ENCODE results near the gene CREBBP. TPM values are rescaled to one million over a fixed set of nuclear protein-coding genes. Genes with fewer than 3 reads are reported as not detected.

CREBBP gene
- total RNA-seq, 4 donors from 2014 or later = 76.3 to 152 (median 105) TPM

- Histone ChIP-seq H3K9me3 (no peaks in the 10 kb centered on the region), H3K4me1 (peaks cover 93% of the 10 kb centered on the region), H3K4me3 (no peak overlapping the region)
These were observed 6.9 kb downstream of the CREBBP start for GRCh38 chr16:3873482-3874173.

DNA sequence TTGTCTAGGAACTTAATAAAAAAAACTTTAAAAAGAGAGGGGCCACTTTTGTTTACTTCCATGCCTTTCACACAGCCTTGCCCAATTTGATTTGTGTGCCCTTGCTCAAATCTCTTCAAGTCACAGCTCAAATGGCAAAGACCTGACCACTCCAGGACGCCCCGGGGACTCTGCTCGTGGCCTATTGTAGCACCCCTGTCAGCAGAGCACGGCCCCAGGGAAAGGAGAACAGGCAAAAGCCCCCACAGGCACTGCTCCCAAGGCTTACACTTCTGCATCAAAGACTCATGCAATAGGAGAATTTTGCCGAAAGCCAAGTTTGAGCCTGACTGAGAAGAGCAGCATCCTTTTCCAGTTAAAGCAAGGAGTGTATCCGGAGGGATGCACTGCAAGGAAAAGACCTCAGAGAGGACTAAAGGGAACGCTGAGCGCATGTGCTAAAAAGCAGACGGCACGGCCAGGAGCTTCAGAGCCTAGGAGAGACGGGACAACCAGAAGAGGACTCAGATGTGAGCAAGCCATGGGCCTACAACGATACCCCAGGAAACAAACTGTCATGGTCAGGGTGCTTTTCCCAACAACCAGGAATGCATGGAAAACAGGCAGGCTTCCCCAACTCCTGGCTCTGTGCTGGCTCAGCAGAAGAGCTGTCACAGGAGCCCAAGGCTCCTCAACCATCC, 8.2 kb downstream of the CREBBP start:
- TF ChIP-seq POLR2A (IDR thresholded peaks at IDR 0.05) (no peak), EP300 (IDR thresholded peaks at IDR 0.05) (no peak), POLR2AphosphoS5 (IDR thresholded peaks at IDR 0.05) (no peak)
- TF ChIP-seq, protein P1, sequence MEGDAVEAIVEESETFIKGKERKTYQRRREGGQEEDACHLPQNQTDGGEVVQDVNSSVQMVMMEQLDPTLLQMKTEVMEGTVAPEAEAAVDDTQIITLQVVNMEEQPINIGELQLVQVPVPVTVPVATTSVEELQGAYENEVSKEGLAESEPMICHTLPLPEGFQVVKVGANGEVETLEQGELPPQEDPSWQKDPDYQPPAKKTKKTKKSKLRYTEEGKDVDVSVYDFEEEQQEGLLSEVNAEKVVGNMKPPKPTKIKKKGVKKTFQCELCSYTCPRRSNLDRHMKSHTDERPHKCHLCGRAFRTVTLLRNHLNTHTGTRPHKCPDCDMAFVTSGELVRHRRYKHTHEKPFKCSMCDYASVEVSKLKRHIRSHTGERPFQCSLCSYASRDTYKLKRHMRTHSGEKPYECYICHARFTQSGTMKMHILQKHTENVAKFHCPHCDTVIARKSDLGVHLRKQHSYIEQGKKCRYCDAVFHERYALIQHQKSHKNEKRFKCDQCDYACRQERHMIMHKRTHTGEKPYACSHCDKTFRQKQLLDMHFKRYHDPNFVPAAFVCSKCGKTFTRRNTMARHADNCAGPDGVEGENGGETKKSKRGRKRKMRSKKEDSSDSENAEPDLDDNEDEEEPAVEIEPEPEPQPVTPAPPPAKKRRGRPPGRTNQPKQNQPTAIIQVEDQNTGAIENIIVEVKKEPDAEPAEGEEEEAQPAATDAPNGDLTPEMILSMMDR (IDR thresholded peaks at IDR 0.05) = no peak
- Histone ChIP-seq H3K27me3 (no peaks in the 10 kb centered on the region), H3K9me3 (no peaks in the 10 kb centered on the region), H3K27ac (peak overlapping the region; percentile 5), H3K36me3 (no peaks in the 10 kb centered on the region), H3K4me1 (peaks cover 93% of the 10 kb centered on the region), H3K4me3 (no peak overlapping the region)
- WGBS = 66% methylated on average over 12 of the region's 12 CpGs
- DNase-seq (ENCODE audit: low spot score in 2 of 2) = peak in 1 of 2 donors; percentile 63

More at GRCh38 chr16:3873482-3874173, 6.9 kb downstream of the CREBBP start:
- Histone ChIP-seq H3K27me3 (no peaks in the 10 kb centered on the region), H3K36me3 (no peaks in the 10 kb centered on the region), H3K27ac (no peak overlapping the region)
- no peak for TF ChIP-seq EP300 (IDR thresholded peaks at IDR 0.05)
- TF ChIP-seq, protein P1 (IDR thresholded peaks at IDR 0.05) = no peak
- no peak for TF ChIP-seq POLR2A (IDR thresholded peaks at IDR 0.05)
- TF ChIP-seq POLR2AphosphoS5 (IDR thresholded peaks at IDR 0.05) = no peak
- 68% methylated on average over 13 of the region's 13 CpGs for WGBS
- peak in 1 of 2 donors; percentile 24 for DNase-seq (ENCODE audit: low spot score in 2 of 2)

DNA sequence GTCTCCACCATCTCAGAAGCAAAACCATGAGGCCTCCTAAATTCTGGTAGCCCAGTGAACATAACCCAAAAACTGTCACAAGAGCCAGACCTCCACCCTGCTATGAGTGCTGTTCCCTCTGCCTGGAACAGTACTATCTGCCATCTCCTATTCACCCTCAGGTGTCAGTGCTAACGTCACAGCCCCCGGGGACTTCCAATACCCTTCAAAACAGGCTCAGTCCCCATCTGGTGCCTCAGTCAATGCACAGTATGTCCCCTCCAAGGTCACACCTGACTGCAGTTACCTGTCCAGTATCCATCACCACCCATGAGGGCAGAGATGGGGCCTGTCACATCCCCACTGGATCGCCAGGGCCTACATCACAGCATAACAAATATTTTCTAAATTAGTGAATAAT, 11.5 kb downstream of the CREBBP start:
- Histone ChIP-seq H3K36me3 (no peaks in the 10 kb centered on the region), H3K27ac (no peak overlapping the region), H3K4me1 (peaks cover 90% of the 10 kb centered on the region), H3K27me3 (no peaks in the 10 kb centered on the region), H3K9me3 (no peaks in the 10 kb centered on the region), H3K4me3 (no peak overlapping the region)
- TF ChIP-seq POLR2A (IDR thresholded peaks at IDR 0.05) = no peak
- no peak for TF ChIP-seq EP300 (IDR thresholded peaks at IDR 0.05)
- no peak for TF ChIP-seq POLR2AphosphoS5 (IDR thresholded peaks at IDR 0.05)
- TF ChIP-seq, protein P1 (IDR thresholded peaks at IDR 0.05) = no peak
- peak in 1 of 2 donors; percentile 26 for DNase-seq (ENCODE audit: low spot score in 2 of 2)
- WGBS = 87% methylated on average over 3 of the region's 3 CpGs

GRCh38 chr16:3868556-3868955, 12.0 kb downstream of the CREBBP start:
- H3K36me3 ChIP-seq = no peaks in the 10 kb centered on the region
- no peak overlapping the region for H3K4me3 ChIP-seq
- DNase-seq (ENCODE audit: low spot score in 2 of 2) = peak in 1 of 2 donors; percentile 64
- no peak overlapping the region for H3K27ac ChIP-seq
- 73% methylated on average over 8 of the region's 8 CpGs for WGBS
- H3K27me3 ChIP-seq = no peaks in the 10 kb centered on the region
- H3K4me1 ChIP-seq = peaks cover 90% of the 10 kb centered on the region
- TF ChIP-seq EP300 (IDR thresholded peaks at IDR 0.05) (no peak), POLR2A (IDR thresholded peaks at IDR 0.05) (no peak), POLR2AphosphoS5 (IDR thresholded peaks at IDR 0.05) (no peak)
- TF ChIP-seq, protein P1 (IDR thresholded peaks at IDR 0.05) = no peak
- no peaks in the 10 kb centered on the region for H3K9me3 ChIP-seq

- Histone ChIP-seq H3K4me1 (peaks cover 86% of the 10 kb centered on the region), H3K36me3 (no peaks in the 10 kb centered on the region), H3K27ac (no peak overlapping the region), H3K9me3 (no peaks in the 10 kb centered on the region), H3K27me3 (no peaks in the 10 kb centered on the region), H3K4me3 (no peak overlapping the region)
- 77% methylated on average over 4 of the region's 4 CpGs for WGBS
- DNase-seq (ENCODE audit: low spot score in 2 of 2) = no peak
- TF ChIP-seq, protein P1 (IDR thresholded peaks at IDR 0.05) = no peak
These were observed 13.6 kb downstream of the CREBBP start for GRCh38 chr16:3866703-3867431.

Data from suprapubic skin (tissue), 4 donors.